IPS DF 6.9 (cell line): ENCODE measurements around the gene DNAH8.
"Not testable (repeated sequence)": the region's sequence is repeated elsewhere in the genome, so short reads cannot be mapped to it uniquely, and the experiment has no call there.

Source experiments
- DNase-seq: peaks from one replicate; pipeline ENCODE4 v3.0.0-alpha.2; 2013; ENCODE audit warnings: low read depth, low spot score
- H3K27ac ChIP-seq: one replicate; pipeline ENCODE4 v1.5.1; 2013; ENCODE audit warnings: low read length, control low read depth
- H3K27me3 ChIP-seq: 2 replicates; pipeline ENCODE4 v1.6.1; 2013; ENCODE audit warnings: mild to moderate bottlenecking, low read length; ENCODE audit not compliant: control insufficient read depth, insufficient read depth
- H3K36me3 ChIP-seq: 2 replicates; pipeline ENCODE4 v1.6.1; 2013; ENCODE audit warnings: low read length; ENCODE audit not compliant: control insufficient read depth, insufficient read depth
- H3K4me1 ChIP-seq: 2 replicates; pipeline ENCODE4 v1.6.1; 2013; ENCODE audit warnings: low read length; ENCODE audit not compliant: control insufficient read depth, insufficient read depth
- H3K4me3 ChIP-seq: 2 replicates; pipeline ENCODE4 v1.5.1; 2013; ENCODE audit warnings: mild to moderate bottlenecking, low read length
- H3K9me3 ChIP-seq: 2 replicates; pipeline ENCODE4 v1.6.1; 2013; ENCODE audit warnings: low read length, inconsistent platforms; ENCODE audit not compliant: control insufficient read depth, insufficient read depth
- WGBS: extraction: QIAGEN DNeasy Blood & Tissue Kit; methylation state at CpG from one replicate; pipeline ENCODE4 v1.1.7; 2013; ENCODE audit warnings: mixed read lengths, missing lambda C conversion rate; ENCODE audit not compliant: insufficient read length, insufficient coverage; 5-methylcytosine and 5-hydroxymethylcytosine counted together

Gene DNAH8

GRCh38 chr6:38856492-38856891 lies 141.4 kb downstream of the DNAH8 start:
- H3K27ac ChIP-seq, result no peak overlapping the region
- H3K4me1 ChIP-seq, result no peaks in the 10 kb centered on the region
- no peak overlapping the region for H3K4me3 ChIP-seq
- no CpG with 5 or more reads among the region's 2 CpGs for WGBS
- DNase-seq, result no peak
- no peaks in the 10 kb centered on the region for H3K36me3 ChIP-seq
- H3K27me3 ChIP-seq, result no peaks in the 10 kb centered on the region
- no peaks in the 10 kb centered on the region for H3K9me3 ChIP-seq

- H3K4me3 ChIP-seq, result no peak overlapping the region
- H3K9me3 ChIP-seq, result no peaks in the 10 kb centered on the region
- H3K4me1 ChIP-seq, result no peaks in the 10 kb centered on the region
- H3K36me3 ChIP-seq, result no peaks in the 10 kb centered on the region
- H3K27ac ChIP-seq, result no peak overlapping the region
- no peaks in the 10 kb centered on the region for H3K27me3 ChIP-seq
- WGBS, result no CpG with 5 or more reads among the region's 5 CpGs
- DNase-seq, result no peak
These were observed 142.7 kb downstream of the DNAH8 start for GRCh38 chr6:38857815-38858214.

- H3K36me3 ChIP-seq, result no peaks in the 10 kb centered on the region
- WGBS, result no CpG with 5 or more reads among the region's 2 CpGs
- H3K27ac ChIP-seq, result no peak overlapping the region
- H3K4me3 ChIP-seq, result no peak overlapping the region
- H3K27me3 ChIP-seq, result no peaks in the 10 kb centered on the region
- H3K4me1 ChIP-seq, result no peaks in the 10 kb centered on the region
- DNase-seq, result no peak
- H3K9me3 ChIP-seq, result no peaks in the 10 kb centered on the region
These were observed 144.9 kb downstream of the DNAH8 start for GRCh38 chr6:38860041-38860440.

- WGBS, result no CpG with 5 or more reads among the region's 4 CpGs
- Histone ChIP-seq H3K4me3 (no peak overlapping the region), H3K36me3 (no peaks in the 10 kb centered on the region), H3K9me3 (no peaks in the 10 kb centered on the region), H3K27me3 (no peaks in the 10 kb centered on the region), H3K27ac (no peak overlapping the region), H3K4me1 (no peaks in the 10 kb centered on the region)
- no peak for DNase-seq
These were observed 146.9 kb downstream of the DNAH8 start for GRCh38 chr6:38861926-38862401.

- no CpG with 5 or more reads among the region's 1 CpG for WGBS
- no peaks in the 10 kb centered on the region for H3K9me3 ChIP-seq
- DNase-seq, result no peak
These were observed 150.5 kb downstream of the DNAH8 start for GRCh38 chr6:38865521-38866174.

GRCh38 chr6:38867726-38868125 lies 152.6 kb downstream of the DNAH8 start:
- no peak for DNase-seq
- no peak overlapping the region for H3K4me3 ChIP-seq
- H3K36me3 ChIP-seq, result no peaks in the 10 kb centered on the region
- no peaks in the 10 kb centered on the region for H3K9me3 ChIP-seq
- no peak overlapping the region for H3K27ac ChIP-seq
- WGBS, result no CpG with 5 or more reads among the region's 2 CpGs
- no peaks in the 10 kb centered on the region for H3K4me1 ChIP-seq
- H3K27me3 ChIP-seq, result no peaks in the 10 kb centered on the region

More at GRCh38 chr6:38865521-38866174, 150.5 kb downstream of the DNAH8 start:
- H3K27ac ChIP-seq, result no peak overlapping the region
- H3K27me3 ChIP-seq, result no peaks in the 10 kb centered on the region
- no peaks in the 10 kb centered on the region for H3K36me3 ChIP-seq
- H3K4me1 ChIP-seq, result no peaks in the 10 kb centered on the region
- H3K4me3 ChIP-seq, result no peak overlapping the region

- Histone ChIP-seq H3K4me1 (no peaks in the 10 kb centered on the region), H3K4me3 (no peak overlapping the region), H3K9me3 (no peaks in the 10 kb centered on the region), H3K27ac (no peak overlapping the region), H3K36me3 (no peaks in the 10 kb centered on the region), H3K27me3 (no peaks in the 10 kb centered on the region)
- no CpG with 5 or more reads among the region's 15 CpGs for WGBS
- DNase-seq, result peak; percentile 64
These were observed 156.8 kb downstream of the DNAH8 start for GRCh38 chr6:38871741-38872568.

GRCh38 chr6:38873001-38873400 lies 157.9 kb downstream of the DNAH8 start:
- no peaks in the 10 kb centered on the region for H3K36me3 ChIP-seq
- H3K27ac ChIP-seq, result no peak overlapping the region
- no CpG with 5 or more reads among the region's 6 CpGs for WGBS
- no peaks in the 10 kb centered on the region for H3K9me3 ChIP-seq
- H3K4me3 ChIP-seq, result no peak overlapping the region
- no peak for DNase-seq
- no peaks in the 10 kb centered on the region for H3K27me3 ChIP-seq
- no peaks in the 10 kb centered on the region for H3K4me1 ChIP-seq

GRCh38 chr6:38873816-38874215 lies 158.7 kb downstream of the DNAH8 start:
- no CpG with 5 or more reads among the region's 1 CpG for WGBS
- H3K4me3 ChIP-seq, DNase-seq, H3K36me3 ChIP-seq, H3K27me3 ChIP-seq, H3K9me3 ChIP-seq, H3K27ac ChIP-seq, H3K4me1 ChIP-seq: not testable (repeated sequence)

GRCh38 chr6:38876475-38876874 lies 161.4 kb downstream of the DNAH8 start:
- H3K4me3 ChIP-seq, result no peak overlapping the region
- H3K9me3 ChIP-seq, result no peaks in the 10 kb centered on the region
- no peaks in the 10 kb centered on the region; the same call in 1 of the 2 replicates for H3K4me1 ChIP-seq
- no CpG with 5 or more reads among the region's 7 CpGs for WGBS
- DNase-seq, result no peak
- no peak overlapping the region for H3K27ac ChIP-seq
- no peaks in the 10 kb centered on the region for H3K36me3 ChIP-seq
- H3K27me3 ChIP-seq, result no peaks in the 10 kb centered on the region
